Measurements from ENCODE around the gene TAF1A.

DNA sequence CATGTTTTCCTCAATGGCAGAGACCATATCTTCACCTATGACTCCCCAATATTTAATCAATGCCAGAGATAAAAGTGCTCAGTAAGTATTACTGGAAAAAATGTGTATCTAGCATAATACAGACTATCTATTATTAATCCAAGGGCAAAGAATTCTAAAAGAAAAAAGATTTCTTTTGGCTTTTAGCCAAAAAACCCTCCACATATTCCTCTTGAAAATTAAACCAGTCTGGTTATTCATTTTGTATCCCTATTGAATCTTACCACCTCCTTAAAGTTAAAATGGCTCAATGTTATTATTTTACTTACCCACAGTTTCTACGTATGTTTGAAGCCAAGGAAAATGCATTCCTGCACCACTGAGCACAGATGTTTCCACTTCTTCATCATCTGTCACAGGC, 1.6 kb downstream of the TAF1A start:
- TF ChIP-seq, protein P1, sequence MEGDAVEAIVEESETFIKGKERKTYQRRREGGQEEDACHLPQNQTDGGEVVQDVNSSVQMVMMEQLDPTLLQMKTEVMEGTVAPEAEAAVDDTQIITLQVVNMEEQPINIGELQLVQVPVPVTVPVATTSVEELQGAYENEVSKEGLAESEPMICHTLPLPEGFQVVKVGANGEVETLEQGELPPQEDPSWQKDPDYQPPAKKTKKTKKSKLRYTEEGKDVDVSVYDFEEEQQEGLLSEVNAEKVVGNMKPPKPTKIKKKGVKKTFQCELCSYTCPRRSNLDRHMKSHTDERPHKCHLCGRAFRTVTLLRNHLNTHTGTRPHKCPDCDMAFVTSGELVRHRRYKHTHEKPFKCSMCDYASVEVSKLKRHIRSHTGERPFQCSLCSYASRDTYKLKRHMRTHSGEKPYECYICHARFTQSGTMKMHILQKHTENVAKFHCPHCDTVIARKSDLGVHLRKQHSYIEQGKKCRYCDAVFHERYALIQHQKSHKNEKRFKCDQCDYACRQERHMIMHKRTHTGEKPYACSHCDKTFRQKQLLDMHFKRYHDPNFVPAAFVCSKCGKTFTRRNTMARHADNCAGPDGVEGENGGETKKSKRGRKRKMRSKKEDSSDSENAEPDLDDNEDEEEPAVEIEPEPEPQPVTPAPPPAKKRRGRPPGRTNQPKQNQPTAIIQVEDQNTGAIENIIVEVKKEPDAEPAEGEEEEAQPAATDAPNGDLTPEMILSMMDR (IDR thresholded peaks at IDR 0.05), result no peak
- no peak for TF ChIP-seq EP300 (IDR thresholded peaks at IDR 0.05)
- no peak for TF ChIP-seq POLR2A (IDR thresholded peaks at IDR 0.05)

Data from sigmoid colon (tissue), 4 donors.